Stimulated activated CD4-positive, alpha-beta T cell treated with anti-CD3 and anti-CD28 coated beads, Interleukin-2, amount 100 ng/mL, for 24 hours (primary cell): ENCODE measurements around the gene NDUFS3.

Experiments used
- DNase-seq, 2 donors: peaks; one replicate each; pipeline ENCODE4 v3.0.0-alpha.2; 2020

NDUFS3 gene

GRCh38 chr11:47592251-47592650, 13.4 kb downstream of the NDUFS3 start:
- DNase-seq, result no peak

DNA sequence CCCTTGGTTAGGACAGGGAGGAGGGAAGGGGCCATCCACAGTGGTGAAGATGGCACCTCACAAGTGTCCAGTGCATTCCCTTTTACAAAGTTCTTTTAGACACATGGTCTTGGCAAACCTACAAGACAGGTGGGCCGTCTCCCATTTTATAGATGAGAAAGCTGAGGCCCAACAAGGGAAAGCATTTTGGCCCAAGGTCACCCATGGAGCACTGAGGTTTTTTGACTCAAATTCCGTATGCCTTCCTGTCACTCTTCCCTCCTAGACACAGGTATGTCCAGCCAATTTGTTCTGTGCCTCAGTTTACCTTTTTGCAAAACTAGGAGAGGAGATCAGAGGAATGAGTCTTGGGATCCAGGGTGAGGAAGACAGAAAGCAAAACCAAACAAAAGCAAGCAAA, 14.1 kb downstream of the NDUFS3 start:
- DNase-seq, result no peak

DNA sequence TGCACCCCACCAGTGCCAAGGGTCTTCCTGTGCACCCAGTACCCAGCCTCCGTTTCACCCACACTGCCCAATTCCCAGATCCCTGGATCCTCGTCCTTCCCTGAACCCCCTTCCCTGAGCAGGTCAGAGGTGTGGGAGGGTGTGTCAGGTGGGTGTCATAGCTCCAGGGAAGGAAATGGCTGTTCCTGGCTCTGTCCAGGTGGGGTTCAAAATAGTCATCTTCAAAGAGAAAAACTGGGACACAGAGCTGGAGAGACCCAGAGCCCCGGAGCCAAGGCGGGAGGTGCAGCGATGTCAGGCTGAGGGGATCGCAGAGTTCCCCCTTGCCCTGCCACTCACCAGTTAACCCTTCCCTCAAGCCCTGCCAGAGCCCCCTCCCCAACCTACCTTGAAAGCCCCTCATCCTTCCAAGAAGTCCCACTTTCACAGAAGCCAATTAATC, 14.6 kb downstream of the NDUFS3 start:
- DNase-seq, result no peak

GRCh38 chr11:47593934-47594855, 15.3 kb downstream of the NDUFS3 start, which contains the start of gene C1QTNF4:
Gene C1QTNF4 (minus strand): TSS chr11:47594411. CDS start chr11:47590810, 3,601 bp downstream.
- DNase-seq, result no peak

DNA sequence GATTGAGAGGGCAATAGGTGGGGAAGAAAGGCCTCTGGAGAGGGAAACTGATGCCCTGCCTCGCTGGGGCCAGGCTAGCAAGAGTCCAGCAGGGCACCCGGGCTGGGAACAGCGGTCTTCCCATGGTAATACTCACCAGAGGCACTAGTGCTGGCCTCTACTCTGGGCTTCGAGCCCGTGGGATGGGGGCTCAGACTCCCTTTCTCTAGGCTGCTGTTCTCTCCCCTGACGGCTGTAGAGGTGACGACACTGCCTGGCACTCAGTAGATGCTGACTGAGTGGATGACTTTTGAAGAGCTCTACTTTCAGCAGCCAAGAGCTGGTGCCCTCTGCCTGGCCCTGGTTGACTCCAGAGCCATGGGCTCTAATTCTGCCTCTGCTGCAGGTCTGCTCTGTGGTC, 16.2 kb downstream of the NDUFS3 start:
- no peak for DNase-seq

- no peak for DNase-seq
These were observed 17.1 kb downstream of the NDUFS3 start for GRCh38 chr11:47595967-47596366.

- no peak for DNase-seq
These were observed 21.0 kb downstream of the NDUFS3 start for GRCh38 chr11:47599902-47600301.

GRCh38 chr11:47603295-47603694, 24.4 kb downstream of the NDUFS3 start:
- DNase-seq, result no peak

GRCh38 chr11:47605921-47606320, 27.0 kb downstream of the NDUFS3 start:
- no peak for DNase-seq

DNA sequence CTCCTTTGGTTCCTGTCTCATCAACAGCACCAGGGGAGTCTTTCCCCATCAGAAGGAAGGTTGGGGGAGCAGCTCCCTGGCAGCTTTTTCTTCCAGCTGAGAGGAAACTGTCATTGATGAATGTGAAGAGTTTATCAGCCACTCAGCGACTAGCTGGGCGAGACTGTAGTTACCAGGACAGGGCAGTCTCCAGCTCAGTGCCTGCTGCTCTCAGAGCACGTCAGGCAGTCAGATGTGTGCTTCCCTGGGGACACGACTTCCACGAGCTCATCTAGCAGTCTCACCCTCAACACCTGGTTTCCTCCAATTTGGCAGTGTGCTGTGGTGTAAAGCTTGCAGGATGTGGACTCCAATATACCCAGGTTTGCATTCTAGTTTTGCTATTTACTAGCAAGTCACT, 27.9 kb downstream of the NDUFS3 start:
- no peak for DNase-seq

GRCh38 chr11:47607380-47607779, 28.5 kb downstream of the NDUFS3 start:
- DNase-seq, result no peak

DNA sequence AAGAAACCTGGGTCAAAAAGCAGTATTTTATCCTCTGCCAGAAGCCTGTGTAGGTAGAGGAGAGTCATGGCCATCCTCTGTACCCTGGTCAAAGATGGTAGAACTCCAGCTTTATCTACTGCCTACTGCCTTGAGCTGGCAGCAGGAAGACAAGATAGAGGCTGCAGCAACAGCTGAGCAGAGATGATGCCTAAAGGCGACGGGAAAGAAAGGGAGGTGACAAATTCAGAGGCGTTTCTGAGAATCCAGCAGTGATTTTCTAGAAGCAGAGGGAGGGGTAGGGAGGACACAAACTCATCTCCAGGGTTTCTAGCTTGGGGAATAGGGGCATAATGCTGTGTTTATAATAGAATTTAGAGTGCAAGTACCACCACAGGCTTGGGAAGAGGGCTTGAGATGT, 30.8 kb downstream of the NDUFS3 start:
- DNase-seq, result no peak

- DNase-seq, result no peak
These were observed 32.5 kb downstream of the NDUFS3 start for GRCh38 chr11:47611348-47611794.

DNA sequence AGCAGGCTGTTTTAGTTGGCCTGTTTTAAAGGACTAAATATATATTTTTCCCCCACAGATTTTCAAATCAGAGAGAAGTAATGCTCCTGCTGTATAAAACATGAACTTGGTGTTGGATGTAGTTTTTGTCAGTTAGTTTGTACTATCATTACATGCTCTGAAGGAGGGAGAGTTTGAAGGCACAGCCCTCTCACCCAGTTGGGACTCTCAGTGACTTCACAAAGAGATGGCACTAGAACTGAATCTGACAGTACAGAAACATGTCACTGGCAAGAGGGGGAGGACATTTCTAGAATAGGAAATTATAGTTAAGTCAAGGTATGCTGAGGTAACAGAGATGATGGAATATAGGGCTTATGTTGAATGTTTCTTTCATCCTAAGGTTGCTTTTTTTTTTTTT, 36.4 kb downstream of the NDUFS3 start:
- no peak for DNase-seq

DNA sequence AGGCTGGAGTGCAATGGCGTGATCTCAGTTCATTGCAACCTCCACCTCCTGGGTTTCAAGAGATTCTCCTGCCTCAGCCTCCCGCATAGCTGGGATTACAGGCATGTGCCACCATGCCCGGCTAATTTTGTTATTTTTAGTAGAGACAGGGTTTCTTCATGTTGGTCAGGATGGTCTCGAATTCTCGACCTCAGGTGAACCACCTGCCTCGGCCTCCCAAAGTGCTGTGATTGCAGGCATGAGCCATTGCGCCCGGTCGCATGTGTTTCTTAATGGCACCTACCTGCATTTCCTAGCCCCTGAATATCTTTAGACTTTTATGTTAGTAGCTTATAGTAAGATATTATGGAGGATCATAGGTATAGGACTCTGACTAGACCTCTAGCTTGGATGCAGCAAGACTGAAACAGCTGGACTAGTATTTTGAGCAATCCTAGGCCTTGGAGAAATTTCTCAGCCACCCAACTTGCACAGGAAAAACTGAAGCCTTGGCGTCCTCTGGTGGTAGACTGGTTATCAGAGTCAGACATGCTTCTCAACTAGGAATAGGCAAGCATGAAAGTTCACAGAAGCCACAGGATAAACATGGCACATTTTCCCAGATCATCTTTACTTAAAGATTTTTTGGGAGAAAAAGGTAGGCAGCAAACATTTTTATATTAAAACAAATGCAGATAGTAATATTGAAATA, 38.0 kb downstream of the NDUFS3 start:
- no peak for DNase-seq

GRCh38 chr11:47617417-47617809, 38.5 kb downstream of the NDUFS3 start:
- DNase-seq, result no peak

DNA sequence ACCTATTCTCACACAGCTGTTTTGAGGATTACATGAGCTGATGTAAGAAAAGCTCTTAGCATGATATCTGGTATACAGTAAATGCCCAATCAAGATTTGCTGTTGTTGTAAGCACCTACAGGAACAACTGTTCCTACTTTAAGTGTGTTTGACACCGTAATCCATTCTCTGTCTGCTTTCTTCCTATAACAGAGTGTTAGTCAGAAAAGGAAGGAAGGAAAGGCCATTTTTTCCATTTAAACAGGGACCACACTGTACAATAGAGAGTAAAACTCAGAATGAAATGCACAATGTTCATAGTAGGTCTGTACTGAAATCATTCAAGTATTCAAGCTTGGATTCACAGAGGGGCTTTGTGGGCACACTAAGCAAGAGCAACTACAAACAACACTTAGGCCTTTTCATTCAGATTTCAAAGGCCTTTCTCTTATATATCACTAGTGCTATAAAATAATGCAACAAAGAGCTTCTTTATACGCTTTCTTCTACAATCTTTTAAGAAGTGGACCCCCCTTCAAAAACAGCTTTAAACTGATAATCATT, 42.0 kb downstream of the NDUFS3 start:
- DNase-seq, result no peak

DNA sequence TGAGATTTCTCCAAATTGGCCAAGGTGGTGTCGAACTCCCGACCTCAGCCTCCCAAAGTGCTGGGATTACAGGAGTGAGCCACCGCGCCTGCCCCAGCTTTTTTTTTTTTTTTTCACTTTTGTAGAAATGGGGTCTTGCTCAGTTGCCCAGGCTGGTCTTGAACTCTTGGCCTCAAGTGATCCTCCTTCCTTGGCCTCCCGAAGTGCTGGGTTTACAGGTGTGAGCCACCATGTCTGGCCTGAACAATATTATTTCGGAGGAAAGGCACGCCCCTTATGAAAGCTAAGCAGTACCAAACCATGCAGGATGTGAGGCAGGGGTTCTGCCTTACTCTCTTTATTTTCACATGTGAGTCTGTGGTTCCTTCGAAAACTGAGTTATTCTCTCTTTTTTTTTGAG, 47.4 kb downstream of the NDUFS3 start:
- DNase-seq, result no peak

GRCh38 chr11:47628026-47628425, 49.2 kb downstream of the NDUFS3 start:
- no peak for DNase-seq

DNA sequence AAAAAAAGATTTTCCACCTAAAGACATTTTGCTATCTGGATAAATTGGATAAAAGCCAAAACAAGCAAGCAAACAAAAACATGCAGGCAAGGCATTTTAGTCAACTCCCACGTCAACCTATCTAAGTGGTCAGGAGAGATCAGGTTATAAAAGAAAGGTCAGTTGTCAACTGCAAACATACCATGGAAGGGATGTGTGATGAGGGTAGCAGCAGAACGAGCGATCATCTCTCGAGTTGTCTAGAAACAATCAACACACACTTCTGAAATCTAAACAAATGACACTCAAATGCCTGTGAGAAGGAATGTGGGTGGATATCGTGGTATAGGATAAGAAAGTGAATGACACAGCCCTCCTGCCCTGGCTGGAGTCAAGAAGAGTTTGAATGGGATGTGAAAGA, 52.6 kb downstream of the NDUFS3 start:
- DNase-seq, result no peak
